ENCODE data around the gene GRAMD4.

Gene GRAMD4

DNA sequence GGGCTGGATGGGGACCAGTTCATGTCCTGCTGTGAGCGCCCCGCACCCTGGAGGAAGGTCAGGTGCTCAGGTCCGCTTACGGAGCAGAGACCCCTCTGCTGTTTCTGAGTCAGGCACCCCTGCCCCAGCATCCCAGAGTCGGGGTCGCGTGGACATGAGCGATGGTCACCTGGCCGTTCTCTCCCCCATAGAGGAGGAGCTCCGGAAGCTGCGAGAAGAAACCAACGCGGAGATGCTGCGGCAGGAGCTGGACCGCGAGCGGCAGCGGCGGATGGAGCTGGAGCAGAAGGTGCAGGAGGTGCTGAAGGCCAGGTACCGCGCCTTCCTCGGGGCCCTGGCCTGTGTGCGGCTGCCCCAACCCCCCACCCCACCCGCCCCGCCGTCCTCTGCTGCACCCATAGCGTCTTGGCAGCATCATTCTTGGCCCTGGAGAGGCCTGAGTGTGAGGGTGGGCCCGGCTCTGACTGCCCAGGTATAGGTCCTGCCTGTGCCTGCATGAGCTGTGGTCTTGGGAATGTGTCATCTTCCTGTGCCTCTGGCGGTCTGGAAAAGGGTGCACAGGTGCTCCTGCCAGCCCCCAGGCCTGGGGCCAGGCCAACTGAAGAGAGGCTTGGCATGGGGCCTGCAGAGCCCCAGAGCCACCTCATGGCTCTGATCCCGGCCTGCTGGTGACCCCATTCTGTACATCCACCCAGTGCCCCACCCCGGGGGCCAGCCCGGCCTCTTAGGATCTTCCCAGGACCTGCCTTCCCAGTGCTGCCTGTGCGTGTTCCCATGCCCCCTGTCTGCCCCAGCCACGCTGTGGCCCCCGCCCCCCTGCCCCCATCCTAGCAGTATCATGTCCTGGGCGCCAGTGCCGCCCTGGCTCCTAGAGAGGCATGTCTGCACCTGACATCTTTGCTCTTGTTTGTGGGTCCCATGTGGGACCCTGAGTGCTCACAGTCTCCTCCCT lies 38.1 kb downstream of the GRAMD4 start:
- no peak for DNase-seq

DNA sequence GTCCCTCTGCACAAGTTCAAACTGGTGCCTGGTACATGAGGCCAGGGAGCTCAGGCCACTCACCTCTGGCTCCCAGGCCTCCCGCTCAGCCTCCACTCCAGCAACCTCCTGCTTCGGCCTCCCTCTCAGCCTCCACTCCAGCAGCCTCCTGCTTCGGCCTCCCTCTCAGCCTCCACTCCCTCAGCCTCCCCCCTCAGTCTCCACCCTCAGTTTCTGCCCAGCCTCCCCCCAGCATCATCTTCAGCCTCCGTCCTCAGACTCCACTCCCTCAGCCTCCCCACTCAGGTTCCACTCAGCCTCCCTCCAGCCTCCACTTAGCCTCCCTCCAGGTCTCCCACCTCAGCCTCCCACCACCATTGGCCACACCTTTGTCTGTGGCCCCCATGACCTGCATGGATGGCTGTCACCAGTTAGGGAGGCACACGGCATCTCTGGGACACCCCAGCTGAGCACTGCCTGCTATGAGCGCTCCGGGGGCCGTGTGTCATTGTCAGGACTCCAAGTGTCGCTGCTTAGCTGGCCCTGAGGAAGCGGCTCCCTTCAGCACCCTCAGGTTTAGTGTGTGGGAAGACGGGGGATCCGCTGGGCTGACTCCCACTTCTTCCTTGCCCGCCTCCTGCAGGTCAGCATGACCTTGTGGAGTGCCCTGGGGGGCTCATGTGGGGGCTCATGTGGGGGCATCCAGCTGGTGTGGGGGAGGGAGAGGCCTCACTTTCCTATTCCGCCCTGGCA lies 39.0 kb downstream of the GRAMD4 start:
- DNase-seq: no peak

DNA sequence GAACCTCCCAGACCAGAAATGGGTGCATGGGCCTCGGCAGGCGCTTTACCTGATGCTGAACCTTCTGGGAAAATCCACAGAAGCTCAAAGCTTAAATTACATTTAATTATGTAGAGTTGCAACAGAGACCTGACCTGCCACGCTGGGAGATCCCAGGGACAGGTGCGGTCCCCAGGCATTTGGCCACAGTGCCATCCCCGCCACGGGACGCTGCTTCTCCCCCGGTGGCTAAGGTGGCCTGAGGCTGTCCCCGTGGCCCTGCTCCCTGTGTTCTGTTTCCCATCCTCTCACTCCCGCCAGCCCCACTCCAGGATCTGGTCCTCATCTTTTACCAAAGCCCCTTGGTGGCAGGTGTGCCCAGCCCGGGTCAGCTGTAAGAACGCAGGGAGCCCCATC lies 39.6 kb downstream of the GRAMD4 start:
- no peak for DNase-seq

DNA sequence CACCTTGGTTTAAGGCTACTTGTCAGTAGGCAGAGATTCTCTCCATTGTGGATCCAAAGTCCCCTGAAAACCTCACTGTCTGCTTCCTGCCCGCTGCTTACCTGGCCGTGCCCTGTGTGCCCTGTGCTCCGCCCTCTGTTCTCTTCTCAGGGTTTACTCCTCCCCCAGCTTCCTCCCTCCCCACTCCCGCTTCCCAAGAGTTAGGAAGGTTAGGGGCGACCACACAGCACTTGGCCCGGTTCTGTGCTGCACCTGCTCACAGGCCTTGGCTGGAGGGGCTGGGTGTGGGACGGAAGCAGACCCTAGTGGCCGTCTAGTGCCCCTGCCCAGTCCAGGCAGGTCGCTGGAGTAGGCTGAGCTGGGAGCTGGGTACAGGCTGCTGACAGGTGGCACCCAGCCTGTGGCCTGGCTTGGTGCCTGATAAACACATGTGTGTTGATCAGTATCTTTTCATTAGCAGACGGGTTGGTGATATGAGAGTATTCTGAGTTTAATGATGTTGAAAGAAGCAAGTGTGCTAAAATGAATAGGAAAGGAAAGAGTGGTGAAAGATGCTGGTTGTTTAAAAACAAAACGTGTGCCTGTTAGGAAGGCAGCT lies 40.5 kb downstream of the GRAMD4 start:
- DNase-seq: peak; percentile 71

DNA sequence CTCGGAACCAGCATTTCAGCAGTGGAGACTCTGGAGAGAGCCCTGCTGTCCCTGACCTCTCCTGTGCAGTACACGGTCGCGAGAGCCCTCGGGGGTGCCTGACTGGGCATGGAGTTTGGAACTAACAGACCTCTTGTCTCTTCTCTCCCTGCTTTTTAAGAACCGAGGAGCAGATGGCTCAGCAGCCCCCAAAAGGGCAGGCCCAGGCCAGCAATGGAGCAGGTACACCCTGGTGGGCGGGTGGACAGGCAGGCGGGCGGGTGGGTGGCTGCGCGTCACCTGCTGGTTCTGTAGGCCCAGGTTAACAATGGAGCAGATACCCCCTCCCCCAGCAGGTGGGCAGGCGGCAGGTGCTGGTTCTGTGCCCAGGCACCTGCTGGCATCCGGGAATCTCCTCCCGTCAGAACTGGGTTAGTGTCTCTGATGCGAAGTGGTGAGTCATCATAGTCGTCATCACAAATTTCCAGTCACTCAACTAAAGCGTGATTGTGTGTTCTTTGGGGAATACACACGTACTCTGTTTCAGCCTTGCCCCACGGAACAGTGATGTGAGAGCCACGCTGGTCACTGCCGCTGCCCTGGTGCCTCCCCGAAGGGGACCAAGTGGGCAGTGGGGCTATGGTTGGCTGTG lies 41.1 kb downstream of the GRAMD4 start:
- no peak for DNase-seq

DNA sequence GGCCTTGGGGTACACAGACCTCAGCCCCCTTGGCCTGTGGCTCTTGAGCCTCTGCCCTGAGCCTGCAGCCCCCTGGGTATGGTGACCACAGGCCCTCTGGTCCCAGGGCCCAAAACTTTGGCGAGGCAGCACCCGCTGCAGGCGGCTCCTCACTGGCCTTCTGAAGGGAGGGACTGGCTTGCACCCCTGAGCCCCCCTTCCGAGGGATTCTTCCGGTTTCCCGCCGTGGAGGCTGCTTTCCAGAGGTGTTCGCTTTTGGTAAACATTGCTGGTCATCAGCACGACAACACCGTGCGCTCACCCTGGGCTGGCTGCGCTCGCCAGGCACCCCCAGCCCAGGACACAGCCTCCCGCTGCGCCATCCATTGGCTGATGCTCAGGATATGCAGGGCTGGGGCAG lies 42.0 kb downstream of the GRAMD4 start:
- no peak for DNase-seq

DNA sequence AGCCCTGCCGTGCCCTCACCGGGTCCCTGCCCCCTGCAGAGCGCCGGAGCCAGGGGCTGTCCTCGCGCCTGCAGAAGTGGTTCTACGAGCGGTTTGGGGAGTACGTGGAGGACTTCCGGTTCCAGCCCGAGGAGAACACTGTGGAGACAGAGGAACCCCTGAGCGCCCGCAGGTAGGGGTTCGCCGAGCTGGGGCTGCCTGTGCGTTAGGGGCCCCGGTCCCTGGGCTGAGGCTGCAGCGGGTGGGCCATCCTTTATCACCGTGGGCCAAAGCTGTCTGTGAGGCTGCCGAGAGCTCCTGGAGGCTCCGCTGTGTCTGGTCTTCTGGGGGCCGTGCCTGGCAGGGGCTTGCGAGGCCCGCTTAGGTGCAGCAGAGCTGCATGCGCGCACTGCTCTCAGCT lies 42.8 kb downstream of the GRAMD4 start:
- DNase-seq: no peak

DNA sequence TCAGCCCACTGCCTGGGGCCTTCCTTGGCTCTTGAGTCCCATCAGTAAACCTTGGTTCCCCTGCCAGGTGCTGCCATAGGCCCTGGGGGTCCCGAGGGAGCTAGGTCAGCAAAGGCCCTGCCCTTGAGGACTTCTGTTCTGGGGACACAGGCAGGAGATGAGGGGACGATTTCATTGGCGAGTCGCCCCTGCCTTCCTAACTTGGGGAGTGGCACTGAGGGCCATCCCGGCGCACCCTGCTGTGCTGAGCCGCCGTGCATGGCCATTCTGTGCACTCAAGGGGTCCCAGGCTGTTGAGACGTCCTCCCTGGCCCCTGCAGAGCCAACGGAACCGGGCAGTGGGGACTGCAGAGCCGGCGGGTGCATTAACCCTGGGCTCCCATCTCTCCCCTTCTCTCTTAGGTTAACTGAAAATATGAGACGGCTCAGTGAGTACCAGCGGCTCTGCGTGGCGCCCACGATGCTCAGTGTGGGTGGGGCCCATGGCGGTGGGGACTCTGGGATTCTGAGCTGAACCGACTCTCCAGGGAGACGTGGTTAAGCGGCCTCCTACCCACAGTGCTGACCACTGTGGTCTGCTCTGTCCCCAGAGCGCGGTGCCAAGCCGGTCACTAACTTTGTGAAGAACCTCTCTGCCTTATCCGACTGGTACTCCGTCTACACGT lies 43.4 kb downstream of the GRAMD4 start:
- no peak for DNase-seq

DNA sequence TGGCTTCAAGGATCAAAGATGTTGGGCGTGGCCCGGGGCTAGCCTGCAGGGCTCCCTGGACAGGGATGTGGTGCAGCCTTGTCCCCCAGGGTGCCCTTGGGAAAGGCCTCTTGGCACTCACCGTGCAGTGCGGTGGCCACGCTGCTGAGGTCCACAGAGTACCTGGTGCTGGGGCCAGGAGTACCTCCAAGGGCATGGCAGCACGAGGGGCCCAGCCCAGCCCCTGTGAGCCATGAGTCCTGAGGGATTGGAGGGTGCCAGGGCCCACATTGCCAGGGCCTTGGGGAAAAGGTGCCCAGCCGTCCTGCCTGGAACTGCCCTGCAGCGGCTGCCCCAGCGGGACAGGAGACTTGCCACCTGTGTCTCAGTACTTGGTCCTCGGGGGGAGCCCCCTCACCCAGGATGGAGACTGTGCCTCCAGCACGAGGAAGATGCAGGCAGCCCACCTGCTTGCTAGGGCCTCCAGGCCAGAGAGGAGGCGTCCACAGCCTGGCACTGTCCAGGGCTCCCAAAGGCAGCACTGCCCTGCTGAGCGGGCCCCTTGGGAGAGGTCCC lies 44.2 kb downstream of the GRAMD4 start:
- DNase-seq: no peak

DNA sequence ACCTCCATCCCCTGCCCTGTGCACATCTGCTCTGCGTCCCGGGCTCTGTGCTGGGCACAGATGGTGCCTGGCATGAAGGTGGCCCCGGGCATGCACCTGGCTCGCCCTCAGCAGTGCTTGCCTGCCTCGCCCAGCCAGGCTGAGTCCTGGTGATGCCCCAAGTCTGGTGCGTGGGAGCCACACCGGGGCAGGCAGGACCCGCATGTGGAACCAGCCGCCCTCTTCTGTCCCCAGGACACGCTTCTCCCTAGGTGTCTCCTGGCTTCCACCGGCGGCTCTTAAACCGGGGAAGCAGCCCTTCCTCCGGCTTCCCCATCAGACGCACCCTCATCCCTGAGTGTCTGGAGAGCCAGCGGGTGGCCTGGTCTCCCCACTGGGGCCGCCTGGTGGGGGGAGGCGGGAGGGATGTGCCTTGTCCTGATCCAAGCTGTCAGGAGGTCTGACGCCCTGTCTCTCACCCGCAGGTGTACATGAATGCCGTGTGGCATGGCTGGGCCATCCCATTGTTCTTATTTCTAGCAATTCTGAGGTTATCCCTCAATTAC lies 45.0 kb downstream of the GRAMD4 start:
- no peak for DNase-seq

DNA sequence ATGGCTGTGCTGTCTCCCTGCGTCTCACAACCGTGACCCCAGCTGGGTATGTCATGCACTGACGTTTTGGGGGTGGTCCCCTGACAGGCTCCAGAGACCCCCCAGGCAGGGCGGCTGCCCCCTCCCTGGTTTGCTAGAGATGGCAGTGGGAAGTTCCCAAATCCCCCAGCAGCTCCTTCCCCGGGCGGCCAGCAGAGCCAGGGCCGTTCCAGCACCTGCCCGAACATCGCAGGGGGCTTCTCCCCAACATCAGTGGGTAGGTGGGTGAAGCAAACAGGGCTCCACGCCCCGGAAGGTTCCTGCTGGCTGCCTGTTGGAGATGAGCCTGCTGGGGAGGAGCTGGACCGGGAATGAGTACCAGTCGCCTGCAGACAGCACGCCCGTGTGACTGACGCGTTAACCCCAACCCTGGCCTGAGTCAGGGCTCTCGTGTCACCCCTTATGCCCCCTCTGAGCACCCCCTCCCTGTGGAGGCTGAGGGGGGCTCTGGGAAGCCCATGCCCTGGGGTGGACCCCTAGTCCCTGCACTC lies 45.6 kb downstream of the GRAMD4 start:
- DNase-seq: no peak

DNA sequence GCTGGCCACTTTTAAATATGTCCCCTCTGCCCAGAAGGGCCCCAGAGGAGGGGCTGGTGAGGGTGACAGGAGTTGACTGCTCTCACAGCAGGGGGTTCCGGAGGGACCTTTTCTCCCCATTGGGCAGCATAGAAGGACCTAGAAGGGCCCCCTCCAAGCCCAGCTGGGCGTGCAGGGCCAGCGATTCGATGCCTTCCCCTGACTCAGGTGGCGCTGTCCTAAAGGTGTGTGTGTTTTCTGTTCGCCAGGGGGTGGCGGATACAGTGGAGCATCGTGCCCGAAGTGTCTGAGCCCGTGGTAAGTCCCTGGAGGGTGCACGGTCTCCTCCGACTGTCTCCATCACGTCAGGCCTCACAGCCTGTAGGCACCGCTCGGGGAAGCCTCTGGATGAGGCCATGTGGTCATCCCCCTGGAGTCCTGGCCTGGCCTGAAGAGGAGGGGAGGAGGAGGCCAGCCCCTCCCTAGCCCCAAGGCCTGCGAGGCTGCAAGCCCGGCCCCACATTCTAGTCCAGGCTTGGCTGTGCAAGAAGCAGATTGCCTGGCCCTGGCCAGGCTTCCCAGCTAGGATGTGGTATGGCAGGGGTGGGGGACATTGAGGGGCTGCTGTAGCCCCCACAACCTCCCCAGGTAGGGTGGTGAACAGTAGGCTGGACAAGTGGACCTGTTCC lies 46.5 kb downstream of the GRAMD4 start:
- DNase-seq: no peak

DNA sequence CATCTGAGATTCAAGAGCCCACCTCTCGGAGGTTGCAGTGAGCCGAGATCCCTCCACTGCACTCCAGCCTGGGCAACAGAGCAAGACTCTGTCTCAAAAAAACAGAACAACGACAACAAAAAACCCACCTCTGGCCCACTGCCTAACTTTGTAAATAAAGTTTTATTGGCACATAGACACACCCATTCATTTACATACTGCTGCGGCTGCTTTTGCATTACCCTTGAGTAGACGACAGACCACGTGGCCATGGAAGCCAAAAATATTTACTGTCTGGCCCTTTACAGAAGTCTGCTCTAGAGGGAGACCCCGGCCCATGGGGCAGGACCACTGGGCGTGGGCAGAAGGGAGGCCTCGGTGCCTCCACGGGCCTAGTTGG lies 47.0 kb downstream of the GRAMD4 start:
- DNase-seq: no peak

DNA sequence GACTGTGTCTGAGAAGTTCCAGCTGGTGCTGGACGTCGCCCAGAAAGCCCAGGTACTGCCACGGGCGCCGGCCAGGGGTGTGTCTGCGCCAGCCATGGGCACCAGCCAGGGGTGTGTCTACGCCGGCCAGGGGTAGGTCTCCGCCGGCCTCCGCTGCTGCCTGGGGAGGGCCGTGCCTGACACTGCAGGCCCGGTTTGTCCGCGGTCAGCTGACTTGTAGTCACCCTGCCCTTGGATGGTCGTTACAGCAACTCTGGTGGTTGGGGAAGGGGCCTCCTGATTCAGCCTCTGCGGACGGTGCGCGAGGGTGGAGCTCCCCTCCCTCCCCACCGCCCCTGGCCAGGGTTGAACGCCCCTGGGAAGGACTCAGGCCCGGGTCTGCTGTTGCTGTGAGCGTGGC lies 47.9 kb downstream of the GRAMD4 start:
- no peak for DNase-seq

DNA sequence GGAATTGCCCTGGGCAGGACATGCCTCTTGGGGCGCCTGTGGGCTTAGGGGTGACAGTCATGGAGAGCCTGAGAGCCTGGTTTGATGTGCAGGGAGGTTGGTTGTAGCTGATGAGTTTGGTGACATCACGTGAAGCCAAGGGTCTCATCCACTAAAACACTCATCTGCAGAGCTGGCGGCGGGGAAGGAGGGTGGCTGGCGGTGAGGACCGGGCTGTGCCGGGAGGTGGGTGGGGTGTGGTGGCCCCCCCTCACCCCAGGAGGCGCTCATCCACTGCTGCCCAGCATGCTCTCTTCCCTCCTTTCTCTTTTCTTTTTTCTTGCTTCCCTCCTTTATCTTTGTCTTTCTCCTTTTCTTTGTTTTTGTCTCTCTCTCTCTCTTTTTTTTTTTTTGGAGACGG lies 49.0 kb downstream of the GRAMD4 start:
- no peak for DNase-seq

DNA sequence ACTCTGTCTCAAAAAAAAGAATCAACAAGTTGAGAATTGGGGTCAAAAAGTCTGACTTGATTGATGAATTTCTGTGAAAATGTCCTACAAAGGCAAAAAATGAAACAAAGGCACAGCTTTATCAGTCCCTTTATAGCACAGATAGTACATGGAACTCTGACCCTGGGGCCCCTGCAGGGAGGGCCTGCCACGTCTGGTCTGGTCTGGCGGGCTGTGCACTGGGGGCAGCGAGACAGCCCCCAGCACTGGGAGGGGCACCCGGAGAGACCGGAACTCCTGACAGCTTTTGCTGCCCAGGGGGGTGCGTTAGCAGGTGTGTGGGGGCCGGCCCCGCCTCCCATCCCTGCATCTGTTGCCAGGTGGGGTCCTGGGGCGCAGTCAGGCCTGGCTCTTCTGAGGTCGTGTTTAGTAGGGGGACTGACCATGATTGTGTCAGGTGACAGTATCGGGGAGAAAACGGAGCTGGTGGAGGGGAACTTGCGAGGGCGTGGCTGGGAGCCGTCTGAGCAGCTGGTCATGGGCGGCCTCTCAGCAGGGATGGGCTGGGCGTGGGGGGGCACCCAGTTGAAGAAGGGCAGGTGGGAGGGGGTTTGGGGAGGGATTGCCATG lies 51.7 kb downstream of the GRAMD4 start:
- no peak for DNase-seq

DNA sequence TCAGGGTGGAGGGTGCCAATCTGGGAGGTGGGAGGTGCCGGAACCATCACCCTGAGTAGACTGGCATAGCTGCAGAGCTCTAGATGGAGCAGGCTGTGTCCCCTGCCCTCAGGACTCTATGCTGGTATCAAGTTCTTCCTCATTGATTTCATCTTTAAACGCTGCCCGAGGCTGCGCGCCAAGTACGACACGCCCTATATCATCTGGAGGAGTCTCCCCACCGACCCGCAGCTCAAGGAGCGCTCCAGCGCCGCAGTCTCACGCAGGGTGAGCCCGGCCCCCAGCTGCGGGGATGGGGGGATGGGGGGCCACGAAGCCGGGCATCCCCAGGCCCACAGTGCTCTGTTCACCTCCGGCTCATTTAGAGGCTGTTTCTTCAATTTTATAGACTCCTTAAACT lies 52.5 kb downstream of the GRAMD4 start:
- DNase-seq: no peak

DNA sequence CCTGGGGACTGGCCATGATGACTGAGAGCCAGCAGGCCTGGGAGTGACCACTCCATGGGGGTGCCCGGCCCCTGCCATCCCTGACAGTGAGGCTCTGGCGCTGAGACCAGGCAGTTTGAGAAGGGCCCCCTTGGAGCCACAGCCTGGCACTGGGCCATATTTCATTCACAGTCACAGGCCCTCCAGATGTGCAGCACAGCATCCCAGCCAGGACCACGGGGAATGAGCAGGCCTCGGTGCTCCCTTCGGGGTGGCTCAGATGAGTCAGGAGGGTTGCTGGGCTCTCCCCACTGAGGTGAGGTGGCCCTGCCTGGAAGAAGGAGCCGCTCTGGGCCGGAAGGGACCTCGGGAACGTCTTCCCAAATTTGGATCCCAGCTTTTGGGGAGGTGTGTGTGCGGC lies 53.0 kb downstream of the GRAMD4 start:
- DNase-seq: no peak

DNA sequence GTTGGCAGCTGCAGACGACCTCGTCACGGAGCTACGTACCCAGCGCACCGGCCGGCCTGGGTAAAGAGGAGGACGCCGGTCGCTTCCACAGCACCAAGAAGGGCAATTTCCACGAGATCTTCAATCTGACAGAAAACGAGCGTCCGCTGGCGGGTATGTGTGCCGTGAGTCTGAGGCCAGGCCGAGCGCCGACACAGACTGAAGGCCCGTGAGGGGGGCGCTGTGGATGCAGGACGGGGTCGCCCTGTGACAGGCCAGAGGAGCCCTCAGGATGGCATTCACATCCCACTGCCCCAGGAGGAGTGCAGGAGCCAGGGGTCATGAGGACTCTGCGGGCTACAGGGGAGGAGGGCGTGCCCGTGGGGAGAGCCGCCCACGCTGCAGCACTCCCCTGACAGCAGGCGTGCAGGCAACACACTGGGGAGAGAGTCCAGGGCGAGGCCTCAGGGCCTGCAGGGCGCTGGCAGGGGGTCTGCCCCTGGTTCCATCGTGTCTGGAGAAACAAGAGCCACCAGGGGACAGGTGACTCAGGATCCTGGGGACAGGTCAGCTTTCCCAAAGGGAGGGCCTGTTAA lies 53.6 kb downstream of the GRAMD4 start:
- no peak for DNase-seq

DNA sequence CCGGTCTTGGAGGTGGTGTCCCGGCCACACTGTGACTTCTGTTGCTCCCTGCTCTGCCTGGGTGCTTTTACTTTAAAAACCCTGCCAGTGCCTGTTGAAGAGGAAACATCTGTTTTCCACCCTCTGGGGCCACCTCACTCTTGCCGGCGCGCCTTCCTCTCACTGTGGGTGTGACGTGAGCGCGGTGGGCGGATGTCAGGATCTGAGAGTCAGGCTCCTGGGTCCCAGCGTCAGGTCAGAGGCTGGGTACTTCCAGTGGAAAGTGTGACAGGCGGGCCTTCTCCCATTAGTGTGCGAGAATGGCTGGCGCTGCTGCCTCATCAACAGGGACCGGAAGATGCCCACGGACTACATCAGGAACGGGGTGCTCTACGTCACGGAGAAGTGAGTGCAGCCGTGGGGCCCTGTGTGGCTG lies 54.2 kb downstream of the GRAMD4 start:
- DNase-seq: no peak

DNA sequence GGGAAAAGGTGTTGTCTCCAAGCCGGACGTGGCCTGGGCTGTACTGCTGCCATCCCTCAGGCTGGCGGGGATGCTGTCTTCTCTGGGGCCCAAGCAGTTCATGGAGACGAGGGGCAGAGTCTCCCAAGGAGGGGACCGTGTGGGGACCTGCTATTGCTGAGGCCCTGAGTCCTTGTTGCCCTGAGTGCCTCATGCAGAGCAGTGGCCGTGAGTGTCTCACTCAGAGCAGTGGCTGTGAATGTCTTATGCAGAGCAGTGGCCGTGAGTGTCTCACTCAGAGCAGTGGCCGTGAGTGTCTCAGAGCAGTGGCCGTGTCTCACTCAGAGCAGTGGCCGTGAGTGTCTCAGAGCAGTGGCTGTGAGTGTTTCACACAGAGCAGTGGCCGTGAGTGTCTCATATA lies 54.7 kb downstream of the GRAMD4 start:
- no peak for DNase-seq

Data from RPMI8226 (cell line).